Suprapubic skin (tissue), 4 donors: ENCODE results near the gene ZNF423.

ENCODE experiments used
- EP300 ChIP-seq: sonication (generic); formaldehyde crosslinking; IDR thresholded peaks from one replicate; pipeline ENCODE4 v1.6.1; 2017; ENCODE audit warnings: antibody characterized with exemption
- POLR2A ChIP-seq, 2 donors: fragments of 450-650 bp; IDR thresholded peaks; one replicate each; pipeline ENCODE4 v1.6.1; 2017; ENCODE audit warnings: antibody characterized with exemption in 2 of 2, mild to moderate bottlenecking in 2 of 2, moderate library complexity in 2 of 2
- POLR2AphosphoS5 ChIP-seq, 3 donors: sonication (generic); formaldehyde crosslinking; IDR thresholded peaks; one replicate each; pipeline ENCODE4 v1.6.1; 2017; ENCODE audit warnings: antibody characterized with exemption in 3 of 3
- TF ChIP-seq, protein P1 (sequence below), 2 donors: fragments of 200-600 bp in 1 of 2; fragments of 450-650 bp in 1 of 2; sonication (generic) in 1 of 2; IDR thresholded peaks; one replicate each; pipeline ENCODE4 v1.5.1; 2016 to 2019; ENCODE audit warnings: antibody characterized with exemption in 2 of 2, mild to moderate bottlenecking in 1 of 2, moderate library complexity in 1 of 2

DNA sequence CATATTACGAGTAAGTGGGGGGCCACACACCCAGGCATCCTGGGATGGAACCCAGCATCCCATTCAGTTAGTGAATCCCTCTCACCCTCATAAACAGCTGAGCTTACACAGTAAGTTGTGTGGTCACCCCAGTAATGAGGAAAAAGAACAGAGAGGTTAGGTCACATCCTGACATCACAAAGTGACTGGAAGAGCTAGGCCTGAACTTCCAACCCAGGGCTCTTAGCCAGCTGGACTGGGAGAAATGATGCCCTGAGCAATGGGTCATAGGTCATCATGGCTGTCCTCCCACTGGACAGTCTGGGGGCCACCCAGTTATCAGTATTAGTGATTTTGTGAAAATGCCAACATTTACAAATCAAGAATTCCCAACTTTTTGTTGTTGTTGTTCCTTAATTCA, 205.3 kb downstream of the ZNF423 start:
- TF ChIP-seq, protein P1, sequence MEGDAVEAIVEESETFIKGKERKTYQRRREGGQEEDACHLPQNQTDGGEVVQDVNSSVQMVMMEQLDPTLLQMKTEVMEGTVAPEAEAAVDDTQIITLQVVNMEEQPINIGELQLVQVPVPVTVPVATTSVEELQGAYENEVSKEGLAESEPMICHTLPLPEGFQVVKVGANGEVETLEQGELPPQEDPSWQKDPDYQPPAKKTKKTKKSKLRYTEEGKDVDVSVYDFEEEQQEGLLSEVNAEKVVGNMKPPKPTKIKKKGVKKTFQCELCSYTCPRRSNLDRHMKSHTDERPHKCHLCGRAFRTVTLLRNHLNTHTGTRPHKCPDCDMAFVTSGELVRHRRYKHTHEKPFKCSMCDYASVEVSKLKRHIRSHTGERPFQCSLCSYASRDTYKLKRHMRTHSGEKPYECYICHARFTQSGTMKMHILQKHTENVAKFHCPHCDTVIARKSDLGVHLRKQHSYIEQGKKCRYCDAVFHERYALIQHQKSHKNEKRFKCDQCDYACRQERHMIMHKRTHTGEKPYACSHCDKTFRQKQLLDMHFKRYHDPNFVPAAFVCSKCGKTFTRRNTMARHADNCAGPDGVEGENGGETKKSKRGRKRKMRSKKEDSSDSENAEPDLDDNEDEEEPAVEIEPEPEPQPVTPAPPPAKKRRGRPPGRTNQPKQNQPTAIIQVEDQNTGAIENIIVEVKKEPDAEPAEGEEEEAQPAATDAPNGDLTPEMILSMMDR (IDR thresholded peaks at IDR 0.05): no peak
- TF ChIP-seq POLR2A (IDR thresholded peaks at IDR 0.05) (no peak), POLR2AphosphoS5 (IDR thresholded peaks at IDR 0.05) (no peak), EP300 (no peak)
